ENCODE measurements around the gene POLD2. TPM values are rescaled to one million over a fixed set of nuclear protein-coding genes. Genes with fewer than 3 reads are reported as not detected.

POLD2 gene
- total and polyA plus RNA-seq, 2 of the 13 experiments (the other 11 are each of a cell fraction or from before 2014, with no cell fraction given) = 87.6 to 95.1 TPM

DNA sequence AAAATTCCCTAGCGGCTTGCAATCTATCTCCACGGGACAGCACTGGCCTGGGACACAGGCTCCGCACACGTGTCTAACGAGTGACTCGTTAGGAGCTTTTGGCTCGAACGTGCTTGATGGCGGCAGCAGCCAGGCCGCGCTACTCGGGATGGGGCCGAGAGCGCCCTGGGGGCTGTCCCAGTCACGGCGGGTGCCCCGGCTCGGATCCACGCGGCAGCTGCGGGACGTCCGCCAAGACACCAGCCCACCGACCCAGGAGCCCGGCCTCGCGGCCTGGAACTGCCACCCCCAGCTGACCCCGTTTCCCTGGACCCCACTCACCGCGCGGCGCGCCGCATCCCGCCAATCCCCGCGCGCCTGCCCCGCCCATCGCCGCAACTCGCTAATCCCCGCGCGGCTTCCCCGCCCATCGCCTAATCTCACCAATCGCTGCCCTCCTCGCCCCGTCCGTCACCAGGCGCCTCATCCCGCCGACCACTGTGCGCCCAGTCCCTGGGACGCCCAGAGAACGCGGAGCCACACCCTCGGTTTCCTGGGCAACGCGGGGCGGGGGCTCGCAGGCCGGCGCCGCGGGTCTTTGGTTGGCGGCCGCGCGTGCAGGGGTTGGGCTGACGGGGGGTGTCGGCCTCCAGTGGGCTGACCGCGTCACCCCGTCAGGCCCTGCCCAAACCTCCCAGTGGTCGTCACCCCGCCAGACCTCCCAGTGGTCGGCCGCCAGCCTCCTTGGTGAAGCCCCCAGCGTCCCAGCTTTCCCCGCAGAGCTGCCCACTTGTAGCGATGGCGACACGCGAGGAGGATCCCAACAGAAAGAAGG, at the start of gene POLD2 (continued):
- TF ChIP-seq GLMP (CRISPR knock-in tag; IDR thresholded peaks at IDR 0.05; ENCODE audit: borderline replicate concordance) = no peak
- TF ChIP-seq, protein P1, sequence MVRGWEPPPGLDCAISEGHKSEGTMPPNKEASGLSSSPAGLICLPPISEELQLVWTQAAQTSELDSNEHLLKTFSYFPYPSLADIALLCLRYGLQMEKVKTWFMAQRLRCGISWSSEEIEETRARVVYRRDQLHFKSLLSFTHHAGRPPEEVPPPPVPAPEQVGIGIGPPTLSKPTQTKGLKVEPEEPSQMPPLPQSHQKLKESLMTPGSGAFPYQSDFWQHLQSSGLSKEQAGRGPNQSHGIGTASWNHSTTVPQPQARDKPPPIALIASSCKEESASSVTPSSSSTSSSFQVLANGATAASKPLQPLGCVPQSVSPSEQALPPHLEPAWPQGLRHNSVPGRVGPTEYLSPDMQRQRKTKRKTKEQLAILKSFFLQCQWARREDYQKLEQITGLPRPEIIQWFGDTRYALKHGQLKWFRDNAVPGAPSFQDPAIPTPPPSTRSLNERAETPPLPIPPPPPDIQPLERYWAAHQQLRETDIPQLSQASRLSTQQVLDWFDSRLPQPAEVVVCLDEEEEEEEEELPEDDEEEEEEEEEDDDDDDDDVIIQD (CRISPR knock-in tag; IDR thresholded peaks at IDR 0.05; ENCODE audit: low read depth) = peak; percentile 46; the same call in 1 of the 2 replicates
- peak; percentile 89 for TF ChIP-seq SP5 (CRISPR knock-in tag; IDR thresholded peaks at IDR 0.05; ENCODE audit: borderline replicate concordance, low read depth)
- peak; percentile 58 for TF ChIP-seq ASH2L (IDR thresholded peaks at IDR 0.05; ENCODE audit: insufficient read length, low read depth, low read length)
- TF ChIP-seq ZNF34 (CRISPR knock-in tag; IDR thresholded peaks at IDR 0.05; ENCODE audit: borderline replicate concordance) = peak; percentile 47; the same call in 1 of the 2 replicates
- TF ChIP-seq ZNF234 (CRISPR knock-in tag; conservative IDR thresholded peaks at IDR 0.05) = peak; percentile 81; the same call in 1 of the 2 replicates
- TF ChIP-seq REL (CRISPR knock-in tag; conservative IDR thresholded peaks at IDR 0.05) = peak; percentile 51; the same call in 1 of the 2 replicates
- TF ChIP-seq HNF4A (CRISPR knock-in tag; IDR thresholded peaks at IDR 0.05) = no peak
- no peak for TF ChIP-seq FOXA1 (IDR thresholded peaks at IDR 0.05)
- no peak for TF ChIP-seq FOXA1 (CRISPR knock-in tag; IDR thresholded peaks at IDR 0.05)
- peak; percentile 73 for TF ChIP-seq DR1 (CRISPR knock-in tag; IDR thresholded peaks at IDR 0.05)
- no peak for TF ChIP-seq EEA1 (CRISPR knock-in tag; IDR thresholded peaks at IDR 0.05; ENCODE audit: borderline replicate concordance)
- no peak for TF ChIP-seq ZNF549 (CRISPR knock-in tag; IDR thresholded peaks at IDR 0.05)
- no peak for TF ChIP-seq NFE2 (CRISPR knock-in tag; IDR thresholded peaks at IDR 0.05)
- no peak for TF ChIP-seq NFE2L2 (IDR thresholded peaks at IDR 0.05; ENCODE audit: low read length)
- peak; percentile 69; the same call in 1 of the 2 replicates for TF ChIP-seq ZNF747 (CRISPR knock-in tag; IDR thresholded peaks at IDR 0.05; ENCODE audit: borderline replicate concordance)
- peak; percentile 61; the same call in 1 of the 2 replicates for TF ChIP-seq ZNF766 (CRISPR knock-in tag; IDR thresholded peaks at IDR 0.05; ENCODE audit: borderline replicate concordance)
- peak; percentile 95 for TF ChIP-seq DMAP1 (CRISPR knock-in tag; IDR thresholded peaks at IDR 0.05)
- TF ChIP-seq AGO2 (optimal IDR thresholded peaks at IDR 0.05; ENCODE audit: low read depth, low read length) = peak; percentile 39
- peak; percentile 97 for TF ChIP-seq ZNF446 (CRISPR knock-in tag; IDR thresholded peaks at IDR 0.05)
- peak; percentile 39; the same call in 1 of the 2 replicates for TF ChIP-seq HOXA3 (CRISPR knock-in tag; IDR thresholded peaks at IDR 0.05)
- peak; percentile 78 for TF ChIP-seq ZNF343 (CRISPR knock-in tag; IDR thresholded peaks at IDR 0.05)
